NT2/D1 (cell line): Measurements from ENCODE around the gene WDR70.

Source experiments
- SUZ12 ChIP-seq: IDR thresholded peaks from 2 replicates; pipeline ENCODE4 v1.6.1; 2011; ENCODE audit not compliant: insufficient read length, insufficient read depth; ENCODE audit errors: extremely low read depth
- ZNF274 ChIP-seq: IDR thresholded peaks from 2 replicates; pipeline ENCODE4 v1.6.1; 2011; ENCODE audit warnings: mild to moderate bottlenecking, low read depth, low read length

DNA sequence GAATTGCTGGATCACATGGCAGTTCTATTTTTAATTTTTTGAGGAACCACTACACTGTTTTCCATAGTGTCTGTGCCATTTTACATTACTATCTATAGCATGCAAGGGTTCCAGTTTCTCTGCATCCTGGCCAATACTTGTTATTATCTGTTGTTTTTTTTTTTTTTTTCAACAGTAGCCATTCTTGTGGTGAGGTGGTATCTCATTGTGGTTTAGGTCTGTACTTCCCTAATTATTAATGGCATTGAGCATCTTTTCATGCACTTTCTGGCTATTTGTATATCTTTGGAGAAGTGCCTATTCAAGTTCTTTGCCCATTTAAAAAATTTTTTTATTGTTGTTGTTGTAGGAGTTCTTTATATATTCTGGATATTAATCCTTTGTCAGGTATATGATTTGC is 363.0 kb downstream of the WDR70 start:
- TF ChIP-seq ZNF274 = no peak
- no peak for TF ChIP-seq SUZ12
